Measurements from ENCODE around the gene HMX3.

The HMX3 gene

DNA sequence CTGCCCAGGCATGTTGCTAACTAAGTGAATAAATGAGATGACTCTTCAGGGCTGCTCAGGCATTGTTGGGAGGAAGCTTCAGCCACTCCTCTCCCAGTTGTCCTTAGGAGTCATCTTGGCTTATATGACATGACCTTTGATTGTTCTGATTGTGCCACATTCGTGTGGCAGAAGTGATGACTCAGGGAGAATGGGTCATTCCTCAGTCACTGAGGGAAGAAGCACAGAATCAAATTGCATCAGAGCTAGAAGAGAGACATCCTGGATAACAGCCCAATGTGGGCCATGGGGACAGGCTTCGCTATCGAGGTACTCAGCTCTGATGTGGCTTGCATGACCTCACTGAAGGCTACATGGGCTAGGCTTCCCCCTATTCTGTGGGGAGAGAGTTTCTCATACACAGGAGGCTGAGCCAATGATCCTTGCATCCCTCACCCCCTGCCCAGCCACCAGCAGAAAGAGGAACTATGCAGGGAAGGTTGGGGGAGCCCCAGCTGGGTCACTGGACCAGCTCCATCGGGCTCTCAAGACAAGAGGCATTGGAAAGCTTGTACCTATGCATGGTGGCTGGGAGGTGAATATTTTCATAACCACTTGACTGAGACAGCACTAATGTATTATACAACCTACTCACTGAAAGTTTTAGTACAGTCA lies 6.0 kb upstream of the HMX3 start:
- no peaks in the 10 kb centered on the region for H3K36me3 ChIP-seq (ENCODE audit: insufficient read depth, low read length)
- no peak for TF ChIP-seq POLR2AphosphoS5 (IDR thresholded peaks at IDR 0.05; ENCODE audit: borderline replicate concordance, low read depth, low read length)
- no peak for TF ChIP-seq EZH2 (IDR thresholded peaks at IDR 0.05)
- TF ChIP-seq FOXP2 (optimal IDR thresholded peaks at IDR 0.05; ENCODE audit: control extremely low read depth, extremely low read length, insufficient read depth): no peak
- no peak overlapping the region for H3K4me3 ChIP-seq
- H3K9me3 ChIP-seq (ENCODE audit: low read depth, low read length): no peaks in the 10 kb centered on the region
- H3K9ac ChIP-seq (ENCODE audit: insufficient read length): no peak overlapping the region
- DNase-seq (ENCODE audit: low read depth, low spot score): no peak
- no peak overlapping the region for H3K27ac ChIP-seq

DNA sequence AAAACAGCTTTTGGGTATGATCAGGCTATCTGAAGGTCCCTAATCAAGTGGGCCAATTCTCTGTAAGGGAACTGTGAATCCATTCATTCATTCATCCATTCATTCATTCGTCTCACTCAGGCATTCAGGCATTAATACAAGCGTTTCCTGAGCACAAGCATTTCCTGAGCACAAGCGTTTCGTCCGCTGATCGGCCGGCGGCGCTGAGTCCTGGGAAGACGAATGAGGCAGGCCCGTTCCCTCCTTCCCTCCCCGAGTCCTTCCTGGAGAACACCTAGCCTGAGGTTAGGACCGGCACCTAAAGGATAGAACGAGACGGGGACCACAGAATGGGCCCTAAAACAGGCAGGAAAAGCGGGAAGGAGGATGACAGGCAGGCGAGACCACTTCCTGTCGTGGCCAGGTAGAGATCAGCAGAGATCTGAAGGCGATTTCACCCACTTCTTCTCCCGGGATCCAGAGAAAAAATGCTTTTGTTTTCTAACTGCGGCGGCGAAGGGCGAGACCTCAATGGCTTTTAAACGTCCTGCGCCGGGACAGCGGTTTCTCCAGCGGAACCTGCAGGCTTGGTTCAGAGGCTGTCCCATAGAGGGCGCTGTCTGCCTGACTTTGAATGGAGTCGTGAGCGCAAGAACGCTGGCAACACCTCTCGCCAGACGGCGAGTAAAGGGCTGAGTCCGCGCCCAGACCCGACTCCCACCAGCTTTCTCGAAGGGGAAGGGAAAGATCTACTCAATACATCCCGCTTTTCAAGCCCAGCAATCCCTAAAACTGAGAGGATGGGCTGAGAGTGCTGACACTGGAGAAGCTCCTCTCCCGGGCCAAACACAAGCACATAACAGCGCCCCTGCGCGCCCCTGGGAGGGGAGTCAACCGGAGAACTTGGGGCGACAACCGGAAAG lies 2.9 kb upstream of the HMX3 start:
- Histone ChIP-seq H3K4me3 (no peak overlapping the region), H3K27ac (no peak overlapping the region), H3K36me3 (ENCODE audit: insufficient read depth, low read length) (no peaks in the 10 kb centered on the region), H3K9ac (ENCODE audit: insufficient read length) (no peak overlapping the region), H3K9me3 (ENCODE audit: low read depth, low read length) (no peaks in the 10 kb centered on the region)
- DNase-seq (ENCODE audit: low read depth, low spot score): no peak
- TF ChIP-seq POLR2AphosphoS5 (IDR thresholded peaks at IDR 0.05; ENCODE audit: borderline replicate concordance, low read depth, low read length) (no peak), FOXP2 (optimal IDR thresholded peaks at IDR 0.05; ENCODE audit: control extremely low read depth, extremely low read length, insufficient read depth) (no peak), EZH2 (IDR thresholded peaks at IDR 0.05) (no peak)

DNA sequence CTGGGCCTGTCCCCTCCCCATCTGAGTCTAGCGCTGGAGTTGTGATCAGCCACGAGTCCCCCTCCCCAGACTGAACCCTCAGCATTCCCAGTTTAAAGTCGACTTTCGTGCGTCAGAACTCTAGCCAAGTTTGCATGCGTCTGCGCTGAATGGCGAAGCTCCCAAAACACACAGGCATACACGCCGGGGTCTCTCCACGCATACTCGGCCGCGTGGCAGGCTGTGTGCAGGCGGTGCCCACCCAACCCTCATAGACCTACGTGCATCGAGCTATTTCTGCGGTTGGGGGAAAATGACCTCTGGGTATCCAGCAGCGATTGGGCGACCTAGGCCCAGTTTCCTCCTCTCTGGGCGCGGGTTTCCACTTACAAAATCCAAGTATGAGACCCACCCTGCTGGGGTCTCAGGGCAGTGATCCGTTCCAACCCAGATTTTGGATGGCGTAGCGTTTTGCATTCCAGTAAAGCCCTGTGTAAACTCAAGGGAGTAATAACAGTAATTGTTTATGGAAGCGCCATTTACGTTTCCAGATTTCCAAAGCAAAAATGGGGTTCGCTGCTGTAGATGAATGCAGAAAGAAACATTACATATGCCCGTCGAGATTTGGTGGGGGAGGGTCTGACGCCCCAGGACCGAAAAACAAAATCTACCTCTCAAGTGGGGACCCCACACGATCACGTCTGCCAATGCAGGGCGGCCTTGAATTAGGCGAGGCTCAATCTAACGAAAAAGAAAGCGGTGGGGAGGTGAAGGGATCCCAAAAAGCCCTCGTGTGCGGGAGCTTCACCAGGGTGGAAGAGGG lies 2.0 kb upstream of the HMX3 start:
- no peak overlapping the region for H3K4me3 ChIP-seq
- H3K9ac ChIP-seq (ENCODE audit: insufficient read length): no peak overlapping the region
- H3K9me3 ChIP-seq (ENCODE audit: low read depth, low read length): no peaks in the 10 kb centered on the region
- H3K36me3 ChIP-seq (ENCODE audit: insufficient read depth, low read length): no peaks in the 10 kb centered on the region
- DNase-seq (ENCODE audit: low read depth, low spot score): no peak
- H3K27ac ChIP-seq: no peak overlapping the region
- TF ChIP-seq POLR2AphosphoS5 (IDR thresholded peaks at IDR 0.05; ENCODE audit: borderline replicate concordance, low read depth, low read length): no peak
- TF ChIP-seq FOXP2 (optimal IDR thresholded peaks at IDR 0.05; ENCODE audit: control extremely low read depth, extremely low read length, insufficient read depth): no peak
- TF ChIP-seq EZH2 (IDR thresholded peaks at IDR 0.05): no peak

DNA sequence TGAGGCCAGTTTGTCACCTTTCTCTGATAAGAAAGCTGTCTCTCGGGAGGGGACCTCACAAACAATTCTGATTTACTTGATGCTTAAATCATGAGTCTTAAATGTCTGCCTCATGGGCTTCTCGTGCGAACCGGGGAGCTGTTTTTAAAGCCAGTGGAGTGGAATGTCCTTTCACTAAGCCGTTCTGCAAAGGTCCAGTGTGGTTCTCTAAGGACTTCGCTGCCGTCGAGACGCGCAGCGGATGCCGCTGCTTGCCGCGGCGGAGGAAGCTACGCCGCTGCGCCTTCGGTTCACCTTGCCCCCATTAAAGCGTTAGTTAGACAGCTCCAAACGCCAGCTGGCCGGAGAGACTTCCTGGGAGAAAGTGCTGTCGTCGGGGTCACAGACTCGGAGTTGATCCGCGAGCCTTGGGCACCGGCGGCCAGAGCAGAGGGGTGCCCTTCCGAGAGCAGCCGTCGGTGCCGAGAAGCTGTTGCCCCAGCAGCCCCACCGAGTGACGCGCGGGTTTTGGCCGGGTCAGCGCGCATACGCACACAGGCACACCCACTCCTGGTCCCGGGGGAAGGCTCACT lies 1.3 kb upstream of the HMX3 start:
- H3K4me3 ChIP-seq: no peak overlapping the region

DNA sequence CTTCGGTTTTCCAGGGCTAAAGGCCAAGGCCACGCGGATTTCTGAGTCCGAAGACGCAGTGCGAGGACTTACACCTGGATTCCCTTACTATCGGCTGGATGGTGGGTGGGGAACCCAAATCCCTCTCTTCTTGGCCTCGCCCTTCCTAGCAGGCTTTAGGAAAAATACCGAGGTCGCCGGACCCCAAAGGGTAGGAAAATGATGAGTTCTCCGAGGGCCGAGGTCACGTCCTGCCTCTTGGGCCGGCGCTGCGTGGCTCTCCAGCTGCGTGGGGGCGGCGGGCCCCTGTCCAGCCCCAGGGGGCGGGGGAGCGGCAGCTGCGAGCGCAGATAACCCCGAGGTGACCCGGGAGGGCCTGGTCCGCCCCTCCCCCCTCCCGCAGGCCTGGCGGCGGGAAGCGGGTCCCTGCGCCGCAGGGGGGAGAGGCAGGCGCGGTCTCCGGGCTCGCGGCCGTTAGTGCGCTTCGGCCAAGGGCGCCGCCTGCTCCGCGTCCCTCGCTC lies 805 bp upstream of the HMX3 start:
- DNase-seq (ENCODE audit: low read depth, low spot score): no peak
- H3K9ac ChIP-seq (ENCODE audit: insufficient read length): no peak overlapping the region
- peak overlapping the region; percentile 56 for H3K4me3 ChIP-seq
- H3K9me3 ChIP-seq (ENCODE audit: low read depth, low read length): no peaks in the 10 kb centered on the region
- H3K36me3 ChIP-seq (ENCODE audit: insufficient read depth, low read length): no peaks in the 10 kb centered on the region
- H3K27ac ChIP-seq: no peak overlapping the region
- TF ChIP-seq FOXP2 (optimal IDR thresholded peaks at IDR 0.05; ENCODE audit: control extremely low read depth, extremely low read length, insufficient read depth): no peak
- TF ChIP-seq EZH2 (IDR thresholded peaks at IDR 0.05): no peak
- no peak for TF ChIP-seq POLR2AphosphoS5 (IDR thresholded peaks at IDR 0.05; ENCODE audit: borderline replicate concordance, low read depth, low read length)

More for the DNA sequence above, 1.3 kb upstream of the HMX3 start:
- Histone ChIP-seq H3K9me3 (ENCODE audit: low read depth, low read length) (no peaks in the 10 kb centered on the region), H3K9ac (ENCODE audit: insufficient read length) (no peak overlapping the region), H3K36me3 (ENCODE audit: insufficient read depth, low read length) (no peaks in the 10 kb centered on the region), H3K27ac (no peak overlapping the region)
- no peak for DNase-seq (ENCODE audit: low read depth, low spot score)
- no peak for TF ChIP-seq POLR2AphosphoS5 (IDR thresholded peaks at IDR 0.05; ENCODE audit: borderline replicate concordance, low read depth, low read length)
- no peak for TF ChIP-seq FOXP2 (optimal IDR thresholded peaks at IDR 0.05; ENCODE audit: control extremely low read depth, extremely low read length, insufficient read depth)
- no peak for TF ChIP-seq EZH2 (IDR thresholded peaks at IDR 0.05)

DNA sequence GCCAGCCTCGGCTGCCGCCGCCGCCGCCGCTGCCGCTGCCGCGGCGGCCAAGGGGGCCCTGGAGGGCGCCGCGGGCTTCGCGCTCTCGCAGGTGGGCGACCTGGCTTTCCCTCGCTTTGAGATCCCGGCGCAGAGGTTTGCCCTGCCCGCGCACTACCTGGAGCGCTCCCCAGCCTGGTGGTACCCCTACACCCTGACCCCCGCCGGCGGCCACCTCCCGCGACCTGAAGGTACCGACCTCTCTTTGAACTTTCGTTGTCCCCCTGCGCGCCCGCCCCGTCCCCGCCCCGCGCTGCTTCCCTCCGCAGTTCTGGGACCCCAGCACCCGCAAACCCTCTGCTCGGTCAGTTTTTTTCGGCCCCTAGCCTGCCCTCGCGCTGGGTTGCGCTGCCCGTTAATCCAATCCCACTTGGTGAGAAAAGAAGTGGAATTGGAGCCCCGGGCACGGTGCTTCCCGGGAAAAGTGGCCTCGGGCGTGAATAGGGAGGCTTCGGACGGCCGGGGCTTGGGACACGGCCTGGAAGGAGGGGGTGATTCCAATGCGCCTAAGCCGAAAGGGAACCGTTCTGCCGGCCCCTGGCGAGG lies 543 bp downstream of the HMX3 start:
- Histone ChIP-seq H3K4me3 (no peak overlapping the region), H3K27ac (no peak overlapping the region), H3K36me3 (ENCODE audit: insufficient read depth, low read length) (no peaks in the 10 kb centered on the region), H3K9ac (ENCODE audit: insufficient read length) (no peak overlapping the region), H3K9me3 (ENCODE audit: low read depth, low read length) (no peaks in the 10 kb centered on the region)
- TF ChIP-seq POLR2AphosphoS5 (IDR thresholded peaks at IDR 0.05; ENCODE audit: borderline replicate concordance, low read depth, low read length): no peak
- TF ChIP-seq FOXP2 (optimal IDR thresholded peaks at IDR 0.05; ENCODE audit: control extremely low read depth, extremely low read length, insufficient read depth): no peak
- TF ChIP-seq EZH2 (IDR thresholded peaks at IDR 0.05): no peak
- DNase-seq (ENCODE audit: low read depth, low spot score): no peak

DNA sequence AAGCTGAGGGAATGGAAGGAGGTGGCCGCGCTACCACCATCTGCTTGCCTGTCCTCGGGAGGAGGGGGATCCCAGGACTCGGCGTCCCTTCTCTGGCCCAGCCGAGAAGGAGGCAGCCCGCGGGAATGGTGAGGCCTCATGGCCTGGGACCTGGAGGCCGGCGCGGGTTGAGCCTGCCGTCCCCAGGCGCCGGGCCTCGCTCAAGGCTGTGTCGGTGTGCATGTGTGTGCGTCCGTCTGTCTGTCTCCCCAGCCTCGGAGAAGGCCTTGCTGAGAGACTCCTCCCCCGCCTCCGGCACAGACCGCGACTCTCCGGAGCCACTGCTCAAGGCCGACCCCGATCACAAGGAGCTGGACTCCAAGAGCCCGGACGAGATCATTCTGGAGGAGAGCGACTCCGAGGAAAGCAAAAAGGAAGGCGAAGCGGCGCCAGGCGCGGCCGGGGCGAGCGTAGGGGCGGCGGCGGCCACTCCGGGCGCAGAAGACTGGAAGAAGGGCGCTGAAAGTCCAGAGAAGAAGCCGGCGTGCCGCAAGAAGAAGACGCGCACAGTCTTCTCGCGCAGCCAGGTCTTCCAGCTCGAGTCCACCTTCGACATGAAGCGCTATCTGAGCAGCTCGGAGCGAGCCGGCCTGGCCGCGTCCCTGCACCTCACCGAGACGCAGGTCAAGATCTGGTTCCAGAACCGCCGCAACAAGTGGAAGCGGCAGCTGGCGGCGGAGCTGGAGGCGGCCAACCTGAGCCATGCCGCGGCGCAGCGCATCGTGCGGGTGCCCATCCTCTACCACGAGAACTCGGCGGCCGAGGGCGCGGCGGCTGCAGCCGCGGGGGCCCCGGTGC lies 1.3 kb downstream of the HMX3 start:
- Histone ChIP-seq H3K36me3 (ENCODE audit: insufficient read depth, low read length) (no peaks in the 10 kb centered on the region), H3K9ac (ENCODE audit: insufficient read length) (no peak overlapping the region), H3K9me3 (ENCODE audit: low read depth, low read length) (no peaks in the 10 kb centered on the region), H3K4me3 (no peak overlapping the region), H3K27ac (no peak overlapping the region)
- TF ChIP-seq EZH2 (IDR thresholded peaks at IDR 0.05): peak; percentile 87
- TF ChIP-seq FOXP2 (optimal IDR thresholded peaks at IDR 0.05; ENCODE audit: control extremely low read depth, extremely low read length, insufficient read depth): no peak
- DNase-seq (ENCODE audit: low read depth, low spot score): no peak
